H9 (cell line): Measurements from ENCODE around the gene PITX3. TPM values are rescaled to one million over a fixed set of nuclear protein-coding genes. Genes with fewer than 3 reads are reported as not detected.

Experiments used
- DNase-seq: peaks from one replicate; pipeline ENCODE4 v3.0.0-alpha.2; 2017
- H2AFZ ChIP-seq: one replicate; pipeline ENCODE4 v1.6.1; 2013; ENCODE audit warnings: mild to moderate bottlenecking, low read length, control low read depth, moderate library complexity
- H2AK5ac ChIP-seq: 2 replicates; pipeline ENCODE4 v1.6.1; 2013; ENCODE audit warnings: low read length, control low read depth, mixed read lengths; ENCODE audit not compliant: insufficient read length
- H2BK120ac ChIP-seq: one replicate; pipeline ENCODE4 v1.6.1; 2013; ENCODE audit warnings: low read depth, mild to moderate bottlenecking, low read length, control low read depth, inconsistent platforms; ENCODE audit not compliant: poor library complexity, severe bottlenecking
- H2BK12ac ChIP-seq: 2 replicates; pipeline ENCODE4 v1.6.1; 2013; ENCODE audit warnings: low read length, control low read depth, mixed read lengths, low read depth; ENCODE audit not compliant: insufficient read length
- H2BK15ac ChIP-seq: 2 replicates; pipeline ENCODE4 v1.6.1; 2013; ENCODE audit warnings: low read depth, low read length, control low read depth
- H2BK20ac ChIP-seq: one replicate; pipeline ENCODE4 v1.6.1; 2013; ENCODE audit warnings: low read depth, mild to moderate bottlenecking, low read length, control low read depth, inconsistent platforms; ENCODE audit not compliant: poor library complexity, severe bottlenecking
- H2BK5ac ChIP-seq: 2 replicates; pipeline ENCODE4 v1.6.1; 2013; ENCODE audit warnings: low read length, control low read depth, mixed read lengths; ENCODE audit not compliant: insufficient read length
- H3K14ac ChIP-seq: 2 replicates; pipeline ENCODE4 v1.6.1; 2013; ENCODE audit warnings: low read length, control low read depth; ENCODE audit not compliant: insufficient read depth
- H3K18ac ChIP-seq: 2 replicates; pipeline ENCODE4 v1.6.1; 2013; ENCODE audit warnings: low read depth, mild to moderate bottlenecking, mixed read lengths, low read length, control low read depth; ENCODE audit not compliant: insufficient read length
- H3K23ac ChIP-seq: 2 replicates; pipeline ENCODE4 v1.6.1; 2013; ENCODE audit warnings: low read length, control low read depth, mixed read lengths, low read depth; ENCODE audit not compliant: insufficient read length
- H3K23me2 ChIP-seq: 2 replicates; pipeline ENCODE4 v1.6.1; 2013; ENCODE audit warnings: low read depth, mild to moderate bottlenecking, mixed read lengths, low read length, control low read depth; ENCODE audit not compliant: insufficient read length, poor library complexity, severe bottlenecking
- H3K27ac ChIP-seq: 2 replicates; pipeline ENCODE4 v1.5.1; 2013; ENCODE audit warnings: low read length, control low read depth, mixed read lengths, low read depth; ENCODE audit not compliant: insufficient read length
- H3K27me3 ChIP-seq: 2 replicates; pipeline ENCODE4 v1.6.1; 2013; ENCODE audit warnings: low read length, control low read depth, inconsistent platforms; ENCODE audit not compliant: insufficient read depth
- H3K4ac ChIP-seq: 2 replicates; pipeline ENCODE4 v1.6.1; 2013; ENCODE audit warnings: low read depth, mild to moderate bottlenecking, control low read depth, inconsistent platforms, low read length, moderate library complexity
- H3K4me1 ChIP-seq: 2 replicates; pipeline ENCODE4 v1.6.1; 2013; ENCODE audit warnings: low read length, control low read depth, inconsistent platforms; ENCODE audit not compliant: insufficient read depth
- H3K4me2 ChIP-seq: 2 replicates; pipeline ENCODE4 v1.6.1; 2013; ENCODE audit warnings: low read length, control low read depth, mixed read lengths; ENCODE audit not compliant: insufficient read length, insufficient read depth
- H3K56ac ChIP-seq: 2 replicates; pipeline ENCODE4 v1.6.1; 2013; ENCODE audit warnings: low read depth, mild to moderate bottlenecking, mixed read lengths, low read length, control low read depth; ENCODE audit not compliant: insufficient read length
- H3K79me1 ChIP-seq: 2 replicates; pipeline ENCODE4 v1.6.1; 2013; ENCODE audit warnings: low read depth, mild to moderate bottlenecking, moderate library complexity, low read length, control low read depth, inconsistent platforms; ENCODE audit not compliant: insufficient read depth, poor library complexity, severe bottlenecking
- H3K79me2 ChIP-seq: 2 replicates; pipeline ENCODE4 v1.6.1; 2013; ENCODE audit warnings: low read length, control low read depth, inconsistent platforms; ENCODE audit not compliant: insufficient read depth
- H3K9ac ChIP-seq: 2 replicates; pipeline ENCODE4 v1.6.1; 2013; ENCODE audit warnings: low read length, control low read depth, mixed read lengths; ENCODE audit not compliant: insufficient read length; ENCODE audit errors: extremely low read depth
- H3K9me3 ChIP-seq: one replicate; pipeline ENCODE4 v1.6.1; 2013; ENCODE audit warnings: low read depth, low read length, inconsistent platforms; ENCODE audit not compliant: control insufficient read depth
- H3T11ph ChIP-seq: one replicate; pipeline ENCODE4 v1.6.1; 2013; ENCODE audit warnings: mild to moderate bottlenecking, low read length, control low read depth, inconsistent platforms
- H4K20me1 ChIP-seq: one replicate; pipeline ENCODE4 v1.6.1; 2013; ENCODE audit not compliant: control insufficient read depth, insufficient read length, insufficient read depth
- H4K5ac ChIP-seq: 2 replicates; pipeline ENCODE4 v1.6.1; 2013; ENCODE audit warnings: low read depth, mild to moderate bottlenecking, mixed read lengths, low read length, control low read depth; ENCODE audit not compliant: insufficient read length
- H4K8ac ChIP-seq: replicated peaks from 2 replicates; pipeline ENCODE4 v1.6.1; 2013; ENCODE audit warnings: low read length, control low read depth, mixed read lengths, low read depth; ENCODE audit not compliant: insufficient read length
- H4K91ac ChIP-seq: 2 replicates; pipeline ENCODE4 v1.6.1; 2013; ENCODE audit warnings: low read depth, mild to moderate bottlenecking, moderate library complexity, mixed read lengths, low read length, control low read depth; ENCODE audit not compliant: insufficient read length
- H3K27ac Mint-ChIP-seq, 3 experiments: 2 replicates in 2 of 3; 3 replicates in 1 of 3; pipeline ENCODE4 v1.8.0; 2020 to 2021; ENCODE audit warnings: mixed read lengths in 3 of 3, mild to moderate bottlenecking in 1 of 3, moderate library complexity in 1 of 3
- H3K27me3 Mint-ChIP-seq: 2 replicates; pipeline ENCODE4 v1.8.0; 2021; ENCODE audit warnings: low read depth, mild to moderate bottlenecking, moderate library complexity, mixed read lengths
- H3K36me3 Mint-ChIP-seq, 3 experiments: 2 replicates in 2 of 3; 3 replicates in 1 of 3; pipeline ENCODE4 v1.8.0; 2020 to 2021; ENCODE audit warnings: low read depth in 3 of 3, mixed read lengths in 3 of 3; ENCODE audit not compliant: insufficient read depth in 1 of 3
- H3K4me1 Mint-ChIP-seq, 2 experiments: 2 replicates each; pipeline ENCODE4 v1.8.0; 2020; ENCODE audit warnings: mixed read lengths in 2 of 2
- H3K4me3 Mint-ChIP-seq, 2 experiments: 2 replicates in 1 of 2; 3 replicates in 1 of 2; pipeline ENCODE4 v1.8.0; 2020 to 2021; ENCODE audit warnings: mild to moderate bottlenecking in 2 of 2, mixed read lengths in 2 of 2, moderate library complexity in 1 of 2
- H3K9me3 Mint-ChIP-seq, 2 experiments: 2 replicates in 1 of 2; 3 replicates in 1 of 2; pipeline ENCODE4 v1.8.0; 2020; ENCODE audit warnings: mild to moderate bottlenecking in 2 of 2, mixed read lengths in 2 of 2, moderate library complexity in 1 of 2
- CTCF ChIP-seq: fragments of 200-600 bp; sonication (generic); conservative IDR thresholded peaks from 3 replicates; pipeline ENCODE4 v1.8.0; 2021; ENCODE audit warnings: antibody characterized with exemption, mild to moderate bottlenecking
- WGBS: extraction: QIAGEN DNeasy Blood & Tissue Kit; methylation state at CpG from one replicate; pipeline ENCODE4 v1.1.7; 2013; ENCODE audit warnings: missing lambda C conversion rate, low lambda C conversion rate, mixed read lengths; ENCODE audit not compliant: insufficient read length; ENCODE audit errors: extremely low coverage; 5-methylcytosine and 5-hydroxymethylcytosine counted together
- total RNA-seq: library from RNA; stranded (reverse); gene quantifications from 2 replicates; pipeline ENCODE4 v1.2.1, GENCODE V29; 2021

The PITX3 gene
- total RNA-seq, 1 experiment from 2014 or later: not detected

GRCh38 chr10:102196893-102197292, 44.4 kb downstream of the PITX3 start:
- Histone ChIP-seq H2BK20ac (no peak overlapping the region), H2AFZ (no peak overlapping the region), H3K9ac (no peak overlapping the region), H4K91ac (no peak overlapping the region), H3T11ph (no peak overlapping the region), H4K5ac (no peak overlapping the region), H3K4me1 (no peaks in the 10 kb centered on the region), H3K56ac (no peak overlapping the region), H2BK5ac (no peak overlapping the region), H3K23ac (no peak overlapping the region), H3K79me1 (no peaks in the 10 kb centered on the region), H3K23me2 (no peaks in the 10 kb centered on the region), H3K14ac (no peak overlapping the region), H3K27me3 (no peaks in the 10 kb centered on the region), H3K27ac (no peak overlapping the region), H3K4me2 (no peak overlapping the region), H3K9me3 (peaks cover 9% of the 10 kb centered on the region), H4K20me1 (no peaks in the 10 kb centered on the region), H4K8ac (no peak overlapping the region), H2AK5ac (no peak overlapping the region), H3K4ac (no peak overlapping the region), H2BK15ac (no peak overlapping the region), H3K18ac (no peak overlapping the region), H2BK120ac (no peak overlapping the region), H2BK12ac (no peak overlapping the region), H3K79me2 (no peaks in the 10 kb centered on the region)
- H3K36me3 Mint-ChIP-seq: peaks cover 0 to 4% (median 0%) of the 10 kb centered on the region in 3 experiments; a peak in 4 of 7 replicates
- H3K27ac Mint-ChIP-seq: no peak overlapping the region
- no peak for TF ChIP-seq CTCF
- H3K9me3 Mint-ChIP-seq: peaks cover 36 to 47% of the 10 kb centered on the region in 2 experiments
- H3K27me3 Mint-ChIP-seq: peaks cover 55% of the 10 kb centered on the region
- WGBS: no CpG with 5 or more reads among the region's 2 CpGs
- DNase-seq: no peak
- H3K4me1 Mint-ChIP-seq: no peaks in the 10 kb centered on the region
- no peak overlapping the region for H3K4me3 Mint-ChIP-seq
